GM12892 (cell line): Measurements from ENCODE around the gene TAS2R60.

Experiments
- POLR2A ChIP-seq: IDR thresholded peaks from 2 replicates; pipeline ENCODE4 v1.6.1; 2011; ENCODE audit warnings: low read depth, low read length, control low read depth
- TAF1 ChIP-seq: IDR thresholded peaks from 2 replicates; pipeline ENCODE4 v1.6.1; 2011; ENCODE audit warnings: low read depth, mild to moderate bottlenecking, control low read depth, low read length, borderline replicate concordance

DNA sequence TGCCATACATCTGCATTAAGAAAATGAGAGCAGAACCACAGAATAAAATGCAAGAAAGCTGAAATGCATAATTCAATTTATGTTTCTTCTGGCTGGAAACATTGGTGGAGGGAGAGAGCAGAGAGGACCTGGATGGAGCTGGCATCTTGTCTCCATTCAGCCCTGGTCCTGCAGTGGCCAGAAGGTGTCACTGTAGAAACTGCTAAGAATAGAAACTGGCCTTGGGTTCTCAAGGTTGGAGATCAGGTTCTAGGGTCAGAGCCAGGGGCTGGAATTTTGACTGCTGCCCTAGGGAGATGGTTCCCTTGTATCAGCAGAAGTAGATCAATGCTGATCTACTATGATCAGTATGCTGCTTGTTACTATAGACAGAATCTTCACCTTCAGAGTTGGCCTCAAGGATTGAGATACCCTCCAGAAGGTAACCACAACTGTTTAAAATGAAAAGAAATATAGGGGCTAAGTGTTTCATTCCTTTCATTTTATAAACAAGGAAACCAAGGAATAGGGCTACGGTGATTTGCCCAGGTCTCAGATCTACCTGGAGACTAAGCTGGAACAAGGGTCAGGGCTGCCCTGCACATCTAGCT is 47.6 kb downstream of the TAS2R60 start:
- TF ChIP-seq POLR2A (no peak), TAF1 (no peak)
